SK-N-SH treated with all-trans-retinoic acid at 6 μM for 48 hours (cell line): ENCODE results near the gene SEC22C.

Source experiments
- ATAC-seq: fragments of 200-7000 bp; cut with Tn5 transposase; 3 replicates; pipeline ENCODE4 v1.9.1; 2020; ENCODE audit warnings: mild to moderate bottlenecking, moderate library complexity
- ARNTL ChIP-seq: fragments of 450-650 bp; formaldehyde crosslinking; IDR thresholded peaks from 2 replicates; pipeline ENCODE4 v1.5.0; 2020; ENCODE audit warnings: low read depth, mild to moderate bottlenecking, moderate library complexity, borderline replicate concordance
- CREB5 ChIP-seq: fragments of 250-450 bp; sonication (Bioruptor Pico); IDR thresholded peaks from 2 replicates; pipeline ENCODE4 v1.5.1; 2020; ENCODE audit warnings: low read depth, mild to moderate bottlenecking, moderate library complexity
- CSDC2 ChIP-seq: fragments of 250-450 bp; sonication (Bioruptor Pico); IDR thresholded peaks from 2 replicates; pipeline ENCODE4 v1.5.0; 2020; ENCODE audit warnings: mild to moderate bottlenecking, moderate library complexity
- CSRNP3 ChIP-seq: fragments of 250-450 bp; sonication (Bioruptor Pico); IDR thresholded peaks from 2 replicates; pipeline ENCODE4 v1.5.1; 2021; ENCODE audit warnings: mild to moderate bottlenecking, moderate library complexity
- ISL1 ChIP-seq: fragments of 250-450 bp; sonication (Bioruptor Pico); IDR thresholded peaks from 2 replicates; pipeline ENCODE4 v2.1.2; 2022; ENCODE audit warnings: mild to moderate bottlenecking, moderate library complexity
- OSR1 ChIP-seq: fragments of 250-450 bp; sonication (Bioruptor Pico); IDR thresholded peaks from 2 replicates; pipeline ENCODE4 v1.8.0; 2022; ENCODE audit warnings: moderate library complexity, mild to moderate bottlenecking, inconsistent platforms
- PATZ1 ChIP-seq: fragments of 250-450 bp; sonication (Bioruptor Pico); IDR thresholded peaks from 2 replicates; pipeline ENCODE4 v1.8.0; 2020; ENCODE audit warnings: mild to moderate bottlenecking, moderate library complexity, borderline replicate concordance
- POU6F1 ChIP-seq: fragments of 250-450 bp; sonication (Bioruptor Pico); IDR thresholded peaks from 2 replicates; pipeline ENCODE4 v1.8.0; 2021; ENCODE audit warnings: low read depth, mild to moderate bottlenecking, moderate library complexity, borderline replicate concordance
- RARB ChIP-seq: fragments of 250-450 bp; sonication (Bioruptor Pico); IDR thresholded peaks from 2 replicates; pipeline ENCODE4 v1.8.0; 2021; ENCODE audit warnings: mild to moderate bottlenecking, moderate library complexity
- SNAI2 ChIP-seq: fragments of 250-450 bp; sonication (Bioruptor Pico); IDR thresholded peaks from 2 replicates; pipeline ENCODE4 v1.5.0; 2020; ENCODE audit warnings: mild to moderate bottlenecking, moderate library complexity
- TCF4 ChIP-seq: fragments of 250-450 bp; sonication (Bioruptor Pico); IDR thresholded peaks from 2 replicates; pipeline ENCODE4 v1.8.0; 2021; ENCODE audit warnings: mild to moderate bottlenecking, moderate library complexity, borderline replicate concordance
- TOX ChIP-seq: fragments of 250-450 bp; sonication (Bioruptor Pico); IDR thresholded peaks from 2 replicates; pipeline ENCODE4 v1.8.0; 2021; ENCODE audit warnings: mild to moderate bottlenecking, moderate library complexity, borderline replicate concordance
- TSHZ2 ChIP-seq: fragments of 250-450 bp; sonication (Bioruptor Pico); IDR thresholded peaks from 2 replicates; pipeline ENCODE4 v1.5.0; 2020; ENCODE audit warnings: mild to moderate bottlenecking, moderate library complexity
- ZNF8 ChIP-seq: fragments of 450-650 bp; formaldehyde crosslinking; IDR thresholded peaks from 2 replicates; pipeline ENCODE4 v1.5.0; 2020; ENCODE audit warnings: mild to moderate bottlenecking, moderate library complexity

The SEC22C gene

GRCh38 chr3:42589382-42590109 is 7.8 kb upstream of the SEC22C start:
- ATAC-seq = no peak
- no peak for TF ChIP-seq CSDC2 (CRISPR knock-in tag)
- no peak for TF ChIP-seq TCF4 (CRISPR knock-in tag)
- no peak for TF ChIP-seq OSR1 (CRISPR knock-in tag)
- no peak for TF ChIP-seq PATZ1 (CRISPR knock-in tag)
- TF ChIP-seq TOX (CRISPR knock-in tag) = no peak
- TF ChIP-seq SNAI2 (CRISPR knock-in tag) = no peak
- no peak for TF ChIP-seq CREB5 (CRISPR knock-in tag)
- TF ChIP-seq POU6F1 (CRISPR knock-in tag) = no peak
- TF ChIP-seq TSHZ2 (CRISPR knock-in tag) = no peak
- no peak for TF ChIP-seq ARNTL (CRISPR knock-in tag)
- TF ChIP-seq, all 23 proteins: peak for 0

- ATAC-seq = no peak
These were observed 6.9 kb upstream of the SEC22C start for GRCh38 chr3:42588625-42589024.

More at GRCh38 chr3:42588625-42589024, 6.9 kb upstream of the SEC22C start:
- TF ChIP-seq ZNF8 (CRISPR knock-in tag) = no peak
- no peak for TF ChIP-seq CSDC2 (CRISPR knock-in tag)
- TF ChIP-seq PATZ1 (CRISPR knock-in tag) = no peak
- no peak for TF ChIP-seq CSRNP3 (CRISPR knock-in tag)
- TF ChIP-seq RARB (CRISPR knock-in tag) = no peak
- no peak for TF ChIP-seq OSR1 (CRISPR knock-in tag)
- no peak for TF ChIP-seq ISL1 (CRISPR knock-in tag)
